ENCODE measurements around the gene C1GALT1C1.
"Not testable (repeated sequence)": the region's sequence is repeated elsewhere in the genome, so short reads cannot be mapped to it uniquely, and the experiment has no call there.

Gene C1GALT1C1

DNA sequence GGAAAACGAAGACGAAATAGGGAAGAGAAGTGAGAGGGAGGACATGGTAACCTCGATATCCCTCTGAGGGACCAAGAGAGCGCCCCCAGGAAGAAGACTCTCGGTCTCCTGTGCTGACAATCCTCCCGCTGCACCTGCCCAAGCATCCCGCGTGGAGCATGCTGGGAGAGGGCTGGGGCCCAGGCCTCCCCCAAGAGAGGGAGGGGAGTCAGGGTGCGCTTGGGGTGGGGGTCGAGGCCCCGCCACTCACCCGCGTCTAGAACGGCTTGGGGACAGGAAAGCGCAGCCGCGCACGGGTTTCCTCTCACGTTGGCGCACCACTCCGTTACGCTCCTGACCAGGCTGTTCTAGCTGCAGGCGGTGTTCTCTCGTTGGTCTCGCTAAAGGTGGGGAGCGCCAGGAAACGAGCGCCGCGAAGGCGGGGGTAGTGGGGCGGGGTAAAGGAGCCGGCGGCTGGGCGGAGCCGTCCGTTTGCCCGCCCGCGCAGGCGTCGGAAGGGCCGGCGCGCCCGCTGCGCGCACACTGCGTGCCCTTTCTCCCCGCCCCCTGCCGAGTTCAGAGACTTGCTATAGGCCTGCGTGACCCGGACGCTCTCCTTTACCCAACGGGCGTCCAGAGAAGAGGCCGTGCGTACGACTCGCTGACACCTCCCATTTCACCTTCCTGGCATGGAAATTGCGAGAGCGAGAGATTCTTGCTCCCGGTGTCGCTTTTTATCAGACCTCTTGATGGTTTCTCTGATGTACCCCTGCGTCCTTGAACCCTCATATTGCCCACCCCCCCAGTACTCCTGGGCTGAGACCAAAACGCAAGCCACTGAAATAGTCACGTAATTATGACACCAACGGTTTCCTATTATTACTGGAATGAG is at the start of gene C1GALT1C1:
Gene C1GALT1C1 (minus strand): TSS at position 388 of the 871 bp plus-strand sequence. CDS start 2,888 bp downstream, outside the sequence.
- DNase-seq, result peak; percentile 12 to 91 (median 74)

DNA sequence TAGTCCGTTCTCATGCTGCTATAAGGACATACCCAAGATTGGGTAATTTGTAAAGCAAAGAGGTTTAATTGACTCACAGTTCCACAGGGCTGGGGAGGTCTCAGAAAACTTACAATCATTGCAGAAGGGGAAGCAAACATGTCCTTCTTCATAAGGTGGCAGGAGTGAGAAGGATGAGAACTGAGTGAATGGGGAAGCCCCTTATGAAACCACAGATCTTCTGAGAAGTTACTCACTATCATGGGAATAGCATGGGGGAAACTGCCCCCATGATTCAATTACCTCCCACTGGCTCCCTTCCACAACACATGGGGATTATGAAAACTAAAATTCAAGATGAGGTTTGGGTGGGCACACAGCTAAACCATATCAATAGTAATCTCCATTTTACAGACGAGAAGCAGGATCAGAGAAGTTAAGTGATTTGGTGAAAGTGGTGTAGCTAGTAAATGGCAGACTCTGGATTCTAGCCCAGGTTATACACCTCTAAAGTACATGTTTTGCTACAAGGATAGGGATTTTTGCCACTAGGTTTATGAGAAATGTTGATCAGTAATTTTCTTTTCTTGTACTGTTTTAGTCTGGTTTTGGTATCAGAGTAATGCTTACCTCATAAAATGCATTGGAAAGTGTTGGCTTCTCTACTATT is 47.3 kb upstream of the C1GALT1C1 start:
- no peak for DNase-seq

DNA sequence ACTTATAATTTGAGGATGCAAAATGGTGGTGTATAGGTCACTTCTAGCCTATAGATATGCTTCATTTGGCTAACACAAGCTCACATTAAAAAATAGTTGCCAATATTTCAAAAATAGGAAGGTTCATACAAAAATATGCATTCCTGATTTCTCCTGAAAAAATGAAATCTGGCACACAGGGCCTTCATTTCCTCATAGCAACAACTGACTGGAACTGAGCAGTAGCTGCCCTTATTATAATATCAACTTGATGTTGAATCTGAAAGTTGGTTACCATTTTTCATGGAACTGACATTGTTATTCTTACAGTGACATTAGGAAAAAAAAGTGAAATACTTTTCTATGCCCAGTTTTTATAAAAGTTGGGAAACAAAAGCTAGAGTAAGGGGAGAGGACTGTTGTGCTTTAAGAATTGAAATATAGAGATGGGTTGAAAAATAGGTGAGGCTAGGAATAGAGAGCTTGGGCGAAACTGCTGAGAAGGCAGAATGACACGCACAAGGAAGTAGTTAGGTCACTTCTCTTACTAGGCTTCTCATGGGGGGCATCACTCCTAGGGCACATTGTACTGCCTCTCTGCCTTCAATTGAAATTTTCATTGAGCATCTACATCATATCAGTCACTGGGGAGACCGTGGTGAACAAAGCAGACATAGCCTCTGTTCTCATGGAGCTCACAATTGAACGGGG is 43.1 kb upstream of the C1GALT1C1 start:
- no peak for DNase-seq

DNA sequence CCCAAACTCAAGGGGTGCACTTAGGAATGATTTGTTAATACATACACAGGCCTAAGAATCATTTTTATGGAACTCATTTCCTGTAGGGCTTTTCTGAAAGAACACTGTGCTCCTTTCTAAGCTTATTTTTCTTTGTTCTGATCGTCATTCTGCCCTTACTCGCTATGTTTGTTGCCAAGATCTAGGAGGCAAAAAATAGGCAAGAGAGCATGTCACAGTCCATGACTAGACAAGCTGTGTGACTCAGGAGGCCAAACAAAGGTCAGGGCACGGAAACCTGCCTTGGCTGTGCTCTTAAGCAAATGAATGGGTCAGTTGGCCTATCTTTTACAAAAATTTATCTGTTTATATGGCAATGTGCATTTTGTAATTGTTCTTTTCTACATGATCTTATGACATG is 42.5 kb upstream of the C1GALT1C1 start:
- DNase-seq, result peak in 5 of 51 donors; percentile 0 to 1 (median 0)

DNA sequence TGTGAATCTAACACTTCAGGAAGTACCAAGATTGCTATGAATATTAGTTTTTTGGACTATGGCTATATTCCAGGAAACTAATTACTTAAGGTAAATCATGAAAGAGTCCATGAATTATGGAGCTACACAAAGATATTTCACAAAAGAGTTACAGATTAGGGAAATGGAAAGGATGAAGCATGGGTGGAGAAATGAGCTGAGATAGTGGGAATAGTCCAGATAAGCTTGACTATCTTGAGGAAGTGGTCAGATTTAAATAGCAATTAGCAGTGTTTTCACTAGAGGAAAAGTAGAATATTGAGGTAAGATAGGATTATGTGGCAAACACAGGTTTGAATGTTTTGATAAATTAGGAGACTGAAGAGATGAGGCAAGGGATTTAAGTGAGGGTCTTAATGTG is 42.1 kb upstream of the C1GALT1C1 start:
- no peak for DNase-seq

DNA sequence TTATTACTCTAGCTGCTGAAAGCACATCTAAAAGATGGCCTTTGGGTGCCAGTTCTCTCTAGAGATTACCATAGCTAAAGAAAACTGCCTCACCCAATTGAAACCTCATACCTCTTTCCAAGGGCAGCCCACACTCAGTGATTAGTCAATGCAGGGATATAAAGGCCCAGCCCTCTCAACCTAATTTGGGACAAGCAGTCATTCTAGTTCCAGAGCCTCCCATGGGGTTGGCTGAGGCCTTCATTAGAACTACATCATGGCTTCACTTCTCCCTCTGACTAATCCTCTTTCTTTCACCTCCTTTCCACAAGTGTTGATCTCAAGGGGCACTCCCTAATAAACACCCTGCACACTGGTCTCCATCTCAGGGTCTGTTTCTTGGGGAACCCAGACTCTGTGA is 38.5 kb upstream of the C1GALT1C1 start:
- DNase-seq, result no peak

DNA sequence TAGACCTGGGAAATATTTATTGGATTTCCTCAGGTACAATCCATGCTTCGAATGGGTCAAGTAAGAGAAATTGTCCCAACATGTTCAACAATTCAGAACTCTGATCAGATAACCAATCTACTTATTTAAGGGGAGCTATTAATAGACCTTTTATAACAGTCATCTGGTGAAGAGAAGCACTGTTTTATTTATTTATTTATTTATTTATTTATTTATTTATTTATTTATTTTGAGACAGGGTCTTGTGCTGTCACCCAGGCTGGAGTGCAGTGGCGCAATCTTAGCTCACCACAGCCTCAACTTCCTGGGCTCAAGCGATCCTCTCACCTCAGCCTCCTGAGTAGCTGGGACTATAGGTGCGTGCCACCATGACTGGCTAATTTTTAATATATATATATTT is 34.7 kb upstream of the C1GALT1C1 start:
- DNase-seq, result not testable (repeated sequence)

DNA sequence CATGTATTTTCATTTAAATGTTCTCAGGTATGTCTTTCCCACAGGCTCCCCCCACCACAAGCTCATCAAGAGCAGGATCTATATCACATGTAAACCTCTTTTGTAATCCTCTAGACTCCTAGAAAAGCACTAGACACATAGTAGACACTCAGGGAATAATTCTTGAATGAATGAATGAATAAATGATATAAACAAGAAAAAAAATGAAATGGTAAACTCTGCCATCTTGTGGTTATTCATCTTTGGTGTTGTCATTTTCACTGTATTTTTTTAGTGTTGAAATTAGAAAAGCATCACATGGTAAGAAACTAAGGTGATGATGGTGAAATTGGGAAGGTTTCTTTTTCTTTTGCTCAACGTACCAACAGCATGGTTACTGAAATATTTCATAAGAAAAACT is 34.2 kb upstream of the C1GALT1C1 start:
- no peak for DNase-seq

DNA sequence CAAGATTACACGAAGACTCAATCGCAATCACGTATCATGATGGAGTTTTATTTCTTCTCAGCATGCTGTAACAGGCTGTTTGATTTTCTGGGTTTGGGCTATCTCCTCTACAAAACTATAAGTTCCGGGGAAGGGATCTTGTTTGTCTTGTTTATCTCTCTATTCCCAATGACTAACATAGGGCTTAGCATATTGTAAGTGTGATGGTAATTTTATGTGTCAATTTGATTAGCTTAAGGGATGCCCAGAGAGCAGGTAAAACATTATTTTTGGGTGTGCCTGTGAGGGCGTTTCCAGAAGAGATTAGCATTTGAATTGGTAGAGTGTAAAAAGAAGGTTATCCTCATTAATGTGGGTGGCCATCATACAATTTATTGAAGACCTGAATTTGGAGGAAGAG is 32.8 kb upstream of the C1GALT1C1 start:
- DNase-seq, result no peak

DNA sequence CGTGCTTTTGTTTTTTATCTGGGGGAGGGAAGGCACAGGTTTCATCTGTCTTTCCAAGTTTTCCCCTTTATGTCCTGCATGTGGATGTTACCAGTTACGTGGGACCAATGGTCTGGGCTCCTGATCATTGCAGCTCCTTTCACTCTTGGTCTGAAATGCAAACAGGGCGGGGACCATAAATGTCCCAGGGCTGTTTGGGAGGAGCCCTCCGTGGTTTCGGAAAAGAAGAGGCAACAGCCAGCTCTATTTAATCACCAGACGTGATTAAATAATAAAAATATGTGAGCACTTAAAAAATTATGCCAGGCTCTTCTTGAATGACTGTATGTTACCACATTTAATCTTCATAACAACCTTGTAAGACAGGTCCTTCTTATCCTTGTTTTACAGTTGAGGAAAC is 30.8 kb upstream of the C1GALT1C1 start:
- no peak for DNase-seq

DNA sequence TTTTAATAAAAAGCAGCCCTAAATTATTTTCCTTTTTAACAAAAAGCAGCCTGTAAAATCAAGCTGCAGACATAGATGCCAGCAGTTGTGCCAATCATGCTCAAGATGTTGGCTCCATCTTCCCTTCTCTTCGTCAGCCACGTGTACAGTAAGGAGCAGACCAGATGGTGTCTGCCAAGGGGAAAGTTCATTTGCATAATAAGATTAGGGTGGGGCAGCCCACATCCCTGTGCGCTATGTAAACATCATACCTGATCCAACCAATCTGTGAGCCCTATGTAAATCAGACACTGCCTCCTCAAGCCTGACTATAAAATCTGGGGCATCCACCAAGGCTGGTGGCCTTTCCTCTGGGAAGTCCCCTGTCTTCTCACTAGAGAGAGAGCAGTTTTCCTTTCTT is 23.1 kb upstream of the C1GALT1C1 start:
- DNase-seq, result no peak

DNA sequence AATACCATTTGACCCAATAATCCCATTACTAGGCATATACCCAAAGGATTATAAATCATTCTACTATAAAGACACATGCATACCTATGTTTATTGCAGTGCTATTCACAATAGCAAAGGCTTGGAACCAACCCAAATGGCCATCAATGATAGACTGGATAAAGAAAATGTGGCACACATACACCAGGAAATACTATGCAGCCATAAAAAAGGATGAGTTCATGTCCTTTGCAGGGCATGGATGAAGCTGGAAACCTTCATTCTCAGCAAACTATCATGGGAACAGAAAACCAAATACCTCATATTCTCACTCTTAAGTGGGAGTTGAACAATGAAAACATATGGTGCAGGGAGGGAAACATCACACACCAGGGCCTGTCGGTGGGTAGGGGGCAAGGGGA is 22.4 kb upstream of the C1GALT1C1 start:
- DNase-seq, result not testable (repeated sequence)

DNA sequence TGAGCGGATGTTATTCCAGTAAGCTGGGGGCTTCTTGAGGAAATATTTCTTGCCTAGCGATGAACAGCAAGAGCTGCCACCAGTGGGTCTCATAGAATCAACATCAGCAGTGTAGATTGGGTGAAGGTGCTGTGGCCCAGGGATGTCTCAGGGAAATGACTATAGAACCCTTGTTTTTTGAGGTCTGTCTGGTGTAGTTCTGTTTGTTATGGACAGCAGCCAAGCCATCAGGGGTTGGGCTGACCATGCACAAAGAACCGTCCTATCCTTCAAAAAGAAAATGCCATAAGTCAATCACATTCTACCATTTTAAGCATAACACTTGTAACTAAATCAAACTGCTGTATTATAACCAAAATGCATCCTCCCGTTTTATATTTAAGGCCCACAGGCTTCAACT is 17.3 kb upstream of the C1GALT1C1 start:
- DNase-seq, result no peak

DNA sequence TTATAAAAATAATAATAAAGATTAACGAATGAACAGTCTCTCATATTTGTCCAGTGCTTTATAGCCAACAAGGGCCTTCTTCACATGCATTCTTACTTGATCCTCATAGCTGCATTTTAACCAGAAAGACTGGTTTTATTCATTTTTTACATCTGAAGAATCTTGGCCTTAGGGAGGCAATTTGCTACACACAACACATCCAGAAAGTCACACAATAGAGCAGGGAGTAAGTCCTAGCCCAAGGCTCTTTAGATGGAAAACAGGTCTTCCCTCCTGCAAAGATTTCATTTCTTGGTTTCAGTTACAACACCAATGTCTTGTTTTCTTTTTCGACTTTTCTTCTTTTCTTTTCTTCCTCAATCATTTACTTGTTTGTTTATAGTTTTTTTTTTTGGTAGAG is 13.0 kb upstream of the C1GALT1C1 start:
- no peak for DNase-seq

DNA sequence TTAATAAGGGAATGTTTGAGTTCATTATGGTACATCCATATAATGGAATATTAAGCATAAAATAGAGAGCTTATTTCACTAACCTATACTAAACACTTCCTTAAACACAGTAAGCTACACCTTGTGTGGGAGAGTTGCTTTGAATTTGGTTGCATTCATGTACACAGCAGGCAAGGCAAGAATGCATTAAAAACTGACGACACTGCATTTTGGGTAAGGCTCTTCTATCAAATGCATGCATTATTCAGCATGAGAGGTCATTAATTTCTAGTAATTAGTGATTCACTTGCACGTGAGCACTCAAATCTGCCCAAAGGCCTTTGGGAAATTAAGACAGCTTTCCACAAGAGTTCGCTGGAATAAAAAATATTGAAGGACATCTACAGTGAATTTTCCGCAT is 8.8 kb upstream of the C1GALT1C1 start:
- DNase-seq, result no peak

DNA sequence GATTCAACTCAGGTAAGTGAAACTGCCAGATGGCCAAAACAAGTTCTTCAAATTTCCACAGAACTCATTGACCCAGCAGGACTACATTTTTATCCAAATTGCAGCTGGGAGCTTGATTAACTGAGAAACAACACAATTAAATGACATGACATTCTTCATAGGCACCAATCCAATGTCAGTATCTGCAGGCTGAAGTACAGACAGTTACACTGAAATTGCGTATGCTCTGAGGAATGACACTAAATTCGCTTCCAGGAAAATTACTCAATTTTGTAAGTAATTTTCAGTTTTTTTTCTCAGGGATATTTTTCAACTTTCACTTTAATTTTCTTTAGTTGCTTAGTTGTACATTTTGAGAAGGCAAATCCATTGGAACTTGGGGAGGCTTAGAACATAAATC is 4.5 kb downstream of the C1GALT1C1 start:
- DNase-seq, result no peak

DNA sequence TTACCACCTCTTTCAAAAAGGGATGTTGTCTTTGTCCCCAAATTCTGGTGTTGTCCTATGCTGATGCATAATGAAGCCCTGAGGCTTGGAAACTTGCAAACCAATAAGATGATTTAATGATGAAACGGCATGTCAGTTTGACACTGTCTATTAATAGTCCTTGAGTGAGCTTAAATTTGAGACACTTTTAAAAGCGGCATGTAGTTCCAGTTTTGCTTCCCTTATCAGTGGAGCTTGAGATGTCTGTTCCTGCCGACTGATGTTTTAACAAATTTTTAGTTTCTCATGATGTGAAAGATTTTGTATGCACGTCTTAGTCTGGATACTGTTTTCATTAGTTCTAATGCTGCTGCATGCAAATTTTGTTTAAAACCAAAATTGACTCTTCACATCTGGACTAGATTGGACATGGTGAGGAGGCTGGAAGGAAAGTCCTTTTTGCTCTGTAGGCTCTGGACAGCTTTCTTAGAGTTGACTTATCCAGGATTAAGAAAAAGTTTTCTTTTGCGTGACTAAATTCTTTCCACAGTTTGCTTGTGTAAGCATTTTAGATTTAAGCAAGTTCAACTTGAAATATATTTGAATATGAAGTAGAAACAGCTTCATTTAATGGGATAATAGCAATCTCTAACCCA is 11.7 kb downstream of the C1GALT1C1 start:
- DNase-seq, result no peak

DNA sequence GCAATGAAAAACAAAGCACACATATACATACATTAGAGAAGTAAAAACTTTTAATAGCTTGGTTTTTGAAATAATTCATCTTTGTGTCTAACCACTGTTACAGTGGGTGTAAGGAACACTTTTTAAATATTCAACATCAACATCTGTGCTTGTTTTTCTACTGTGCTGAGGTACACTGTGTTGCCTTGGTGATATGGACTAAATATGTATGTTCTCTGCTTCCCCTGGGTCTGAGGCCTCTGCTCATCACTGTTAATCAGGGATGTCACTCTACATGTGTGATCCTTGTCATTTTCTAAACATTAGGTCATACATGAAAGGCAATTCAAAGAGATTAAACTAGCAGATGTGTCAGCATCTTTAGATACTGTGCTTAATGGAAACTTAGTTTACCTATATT is 15.0 kb downstream of the C1GALT1C1 start:
- no peak for DNase-seq

DNA sequence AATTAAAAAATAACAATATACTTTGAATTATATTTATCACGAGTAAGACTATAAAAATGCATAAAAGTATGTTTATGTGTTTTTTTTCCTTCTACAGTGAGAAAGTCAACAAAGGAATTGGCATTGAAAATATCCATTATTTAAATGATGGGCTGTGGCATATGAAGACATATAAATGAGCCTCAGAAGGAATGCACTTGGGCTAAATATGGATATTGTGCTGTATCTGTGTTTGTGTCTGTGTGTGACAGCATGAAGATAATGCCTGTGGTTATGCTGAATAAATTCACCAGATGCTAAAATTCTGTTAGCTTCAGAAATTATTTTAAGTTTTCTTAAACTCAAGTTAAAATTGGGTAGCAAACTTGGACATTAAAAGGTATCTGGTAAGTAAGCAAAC is 17.8 kb downstream of the C1GALT1C1 start:
- no peak for DNase-seq

DNA sequence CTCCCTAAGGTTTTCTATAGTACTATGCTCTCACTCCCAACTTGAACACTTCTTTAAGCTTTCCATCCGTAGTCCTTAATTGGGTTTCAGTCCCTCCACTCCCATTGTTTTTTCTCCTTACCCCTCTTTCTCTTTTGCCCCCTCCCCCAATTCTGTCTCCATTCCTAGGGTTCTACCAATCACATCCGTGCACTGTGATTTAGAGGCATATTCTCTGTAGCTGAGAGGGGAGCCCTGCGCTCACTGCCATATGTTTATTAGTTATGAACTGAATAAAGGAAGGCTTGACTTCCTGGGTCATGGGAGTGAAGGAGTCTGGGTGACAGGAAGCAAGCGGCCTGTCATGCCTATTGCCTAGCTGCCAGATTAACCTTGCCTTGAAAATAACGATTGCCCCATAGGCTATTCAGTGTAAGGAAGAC is 25.5 kb downstream of the C1GALT1C1 start:
- DNase-seq, result peak in 10 of 51 donors; percentile 0 to 50 (median 4)

DNA sequence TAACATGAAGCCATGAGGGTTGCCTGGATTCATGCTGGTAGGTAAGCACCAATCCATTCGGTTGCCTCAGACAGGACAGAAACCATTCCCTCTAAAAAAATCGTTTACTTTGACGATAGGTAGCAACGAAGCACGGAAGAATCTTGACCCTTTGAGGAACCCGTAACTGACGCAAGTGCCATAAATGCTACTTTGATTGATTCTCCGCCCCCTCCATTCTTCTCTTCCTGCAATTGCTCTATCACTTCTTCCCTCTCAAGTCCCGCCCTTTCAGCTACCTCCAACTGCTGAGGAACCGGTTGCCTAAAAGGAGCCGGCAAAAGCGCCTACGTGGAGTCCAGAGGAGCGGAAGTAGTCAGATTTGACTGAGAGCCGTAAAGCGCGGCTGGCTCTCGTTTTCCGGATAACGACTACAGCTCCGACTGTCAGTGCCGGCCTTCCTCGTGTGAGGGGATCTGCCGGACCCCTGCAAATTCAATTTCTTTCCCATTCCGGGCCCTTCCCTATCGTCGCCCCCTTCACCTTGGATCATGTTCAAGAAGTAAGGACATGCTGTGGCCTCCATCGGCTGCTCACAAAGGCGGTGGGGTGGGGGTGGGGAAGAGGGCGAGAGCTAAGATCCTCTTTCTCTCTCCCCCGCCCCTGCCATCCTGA is 26.0 kb downstream of the C1GALT1C1 start, which contains the start of gene MCTS1:
Gene MCTS1 (plus strand): TSS at position 395 of the 654 bp plus-strand sequence. CDS start 136 bp downstream, at position 531.
- DNase-seq, result peak; percentile 3 to 83 (median 42)
